Osteoblast (primary cell): Measurements from ENCODE around the gene RANBP17. TPM values are rescaled to one million over a fixed set of nuclear protein-coding genes. Genes with fewer than 3 reads are reported as not detected.

ENCODE experiments used
- DNase-seq: peaks from one replicate; pipeline ENCODE4 v3.0.0; 2011; ENCODE audit warnings: low spot score, mixed read lengths; ENCODE audit not compliant: insufficient read length; ENCODE audit errors: missing footprints
- H2AFZ ChIP-seq: 2 replicates; pipeline ENCODE4 v1.6.0; 2011; ENCODE audit warnings: mild to moderate bottlenecking, low read length
- H3K27ac ChIP-seq: 2 replicates; pipeline ENCODE4 v1.5.1; 2011; ENCODE audit warnings: mild to moderate bottlenecking, low read depth, low read length, moderate library complexity
- H3K27me3 ChIP-seq: 2 replicates; pipeline ENCODE4 v1.6.0; 2012; ENCODE audit warnings: mild to moderate bottlenecking, control low read depth, inconsistent platforms, low read length, moderate library complexity; ENCODE audit not compliant: insufficient read depth
- H3K36me3 ChIP-seq: 2 replicates; pipeline ENCODE4 v1.5.1; 2011; ENCODE audit warnings: mild to moderate bottlenecking, low read length, control low read depth, moderate library complexity; ENCODE audit not compliant: insufficient read depth
- H3K4me1 ChIP-seq: 2 replicates; pipeline ENCODE4 v1.5.1; 2011; ENCODE audit warnings: mild to moderate bottlenecking, low read length, control low read depth, moderate library complexity; ENCODE audit not compliant: insufficient read depth
- H3K4me2 ChIP-seq: 2 replicates; pipeline ENCODE4 v1.6.0; 2011; ENCODE audit warnings: mild to moderate bottlenecking, low read length; ENCODE audit not compliant: insufficient read depth
- H3K4me3 ChIP-seq: fragments of 200-600 bp; sonication (generic); 3 replicates; pipeline ENCODE4 v1.5.1; 2012; ENCODE audit warnings: mild to moderate bottlenecking, low read length, inconsistent platforms; ENCODE audit not compliant: insufficient read depth
- H3K79me2 ChIP-seq: 2 replicates; pipeline ENCODE4 v1.6.0; 2012; ENCODE audit warnings: mild to moderate bottlenecking, low read length, control low read depth, inconsistent platforms; ENCODE audit not compliant: insufficient read depth
- H3K9me3 ChIP-seq: 2 replicates; pipeline ENCODE4 v1.5.1; 2011; ENCODE audit warnings: low read depth, low read length, control low read depth
- H4K20me1 ChIP-seq: 2 replicates; pipeline ENCODE4 v1.6.0; 2012; ENCODE audit warnings: mild to moderate bottlenecking, low read length, control low read depth; ENCODE audit not compliant: insufficient read depth
- CTCF ChIP-seq: IDR thresholded peaks from 2 replicates; pipeline ENCODE4 v1.5.1; 2011; ENCODE audit warnings: mild to moderate bottlenecking, low read depth, low read length, moderate library complexity; ENCODE audit errors: extremely low read depth
- total RNA-seq: library from RNA; depleted of rRNA; stranded (reverse); fragments of >200 nt; gene quantifications from 2 replicates; pipeline ENCODE4 v1.2.3, GENCODE V29; 2012

The RANBP17 gene
- total RNA-seq, 1 donor: 4.0 TPM

GRCh38 chr5:171323007-171323406, 461.2 kb downstream of the RANBP17 start:
- TF ChIP-seq CTCF: no peak
- no peak overlapping the region for H3K4me2 ChIP-seq
- no peaks in the 10 kb centered on the region for H3K79me2 ChIP-seq
- H4K20me1 ChIP-seq: no peaks in the 10 kb centered on the region
- no peaks in the 10 kb centered on the region for H3K4me1 ChIP-seq
- H3K36me3 ChIP-seq: no peaks in the 10 kb centered on the region
- H2AFZ ChIP-seq: no peak overlapping the region
- no peak for DNase-seq
- no peaks in the 10 kb centered on the region for H3K9me3 ChIP-seq
- no peak overlapping the region for H3K27ac ChIP-seq
- peaks cover 77% of the 10 kb centered on the region for H3K27me3 ChIP-seq
- H3K4me3 ChIP-seq: no peak overlapping the region

GRCh38 chr5:171323806-171324632, 462.2 kb downstream of the RANBP17 start:
- Histone ChIP-seq H3K36me3 (no peaks in the 10 kb centered on the region), H3K4me3 (no peak overlapping the region), H4K20me1 (no peaks in the 10 kb centered on the region), H3K79me2 (no peaks in the 10 kb centered on the region), H3K9me3 (no peaks in the 10 kb centered on the region), H3K4me2 (no peak overlapping the region), H2AFZ (no peak overlapping the region), H3K27ac (no peak overlapping the region), H3K27me3 (peaks cover 71% of the 10 kb centered on the region), H3K4me1 (no peaks in the 10 kb centered on the region)
- no peak for DNase-seq
- no peak for TF ChIP-seq CTCF

- H3K79me2 ChIP-seq: no peaks in the 10 kb centered on the region
- no peak overlapping the region for H3K4me3 ChIP-seq
- H4K20me1 ChIP-seq: no peaks in the 10 kb centered on the region
- no peaks in the 10 kb centered on the region for H3K4me1 ChIP-seq
- H3K9me3 ChIP-seq: no peaks in the 10 kb centered on the region
- no peak overlapping the region for H2AFZ ChIP-seq
- H3K27ac ChIP-seq: no peak overlapping the region
- H3K27me3 ChIP-seq: peaks cover 33% of the 10 kb centered on the region
- TF ChIP-seq CTCF: no peak
- no peak overlapping the region for H3K4me2 ChIP-seq
- no peak for DNase-seq
- no peaks in the 10 kb centered on the region for H3K36me3 ChIP-seq
These were observed 468.2 kb downstream of the RANBP17 start for GRCh38 chr5:171330021-171330420.

- no peaks in the 10 kb centered on the region for H4K20me1 ChIP-seq
- no peak for DNase-seq
- H3K27ac ChIP-seq: no peak overlapping the region
- no peaks in the 10 kb centered on the region for H3K79me2 ChIP-seq
- H3K9me3 ChIP-seq: no peaks in the 10 kb centered on the region
- no peak overlapping the region for H2AFZ ChIP-seq
- H3K4me1 ChIP-seq: no peaks in the 10 kb centered on the region
- no peak overlapping the region for H3K4me3 ChIP-seq
- peaks cover 10% of the 10 kb centered on the region for H3K27me3 ChIP-seq
- no peaks in the 10 kb centered on the region for H3K36me3 ChIP-seq
- H3K4me2 ChIP-seq: no peak overlapping the region
- no peak for TF ChIP-seq CTCF
These were observed 473.8 kb downstream of the RANBP17 start for GRCh38 chr5:171335616-171336015.
